Gastroesophageal sphincter (tissue), 4 donors: ENCODE data around the gene GGCX. TPM values are rescaled to one million over a fixed set of nuclear protein-coding genes. Genes with fewer than 3 reads are reported as not detected.
A peak's percentile ranks its signal among the peaks of the same experiment; 100 is the strongest.

Experiments used
- ATAC-seq: fragments of 150-250 bp; one replicate; pipeline ENCODE4 v1.9.1; 2016; ENCODE audit warnings: mild to moderate bottlenecking, moderate library complexity
- H3K27ac ChIP-seq, 4 donors: fragments of 200-600 bp; sonication (generic) in 3 of 4; 1 replicate in 3 of 4; 2 replicates in 1 of 4; pipeline ENCODE4 v1.5.1; 2016 to 2019
- H3K27me3 ChIP-seq: fragments of 200-600 bp; sonication (generic); one replicate; pipeline ENCODE4 v1.5.1; 2019
- H3K36me3 ChIP-seq, 2 donors: fragments of 200-600 bp; sonication (generic); one replicate each; pipeline ENCODE4 v1.5.1; 2019; ENCODE audit warnings: control low read depth in 1 of 2
- H3K4me1 ChIP-seq, 3 donors: fragments of 200-600 bp; sonication (generic); 1 replicate in 2 of 3; 2 replicates in 1 of 3; pipeline ENCODE4 v1.5.1; 2016 to 2019; ENCODE audit warnings: control low read depth in 2 of 3
- H3K4me3 ChIP-seq, 2 donors: fragments of 200-600 bp; sonication (generic); one replicate each; pipeline ENCODE4 v1.5.1; 2019; ENCODE audit warnings: mild to moderate bottlenecking in 1 of 2, moderate library complexity in 1 of 2
- H3K9me3 ChIP-seq, 3 donors: fragments of 200-600 bp; sonication (generic); one replicate each; pipeline ENCODE4 v1.5.1; 2017 to 2019; ENCODE audit warnings: control low read depth in 2 of 3
- EP300 ChIP-seq: sonication (generic); formaldehyde crosslinking; IDR thresholded peaks from one replicate; pipeline ENCODE4 v1.6.1; 2017; ENCODE audit warnings: antibody characterized with exemption, mild to moderate bottlenecking
- POLR2A ChIP-seq, 2 donors: fragments of 450-650 bp; IDR thresholded peaks; one replicate each; pipeline ENCODE4 v1.6.1; 2017; ENCODE audit warnings: antibody characterized with exemption in 2 of 2, mild to moderate bottlenecking in 2 of 2, moderate library complexity in 1 of 2
- POLR2AphosphoS5 ChIP-seq: sonication (generic); formaldehyde crosslinking; IDR thresholded peaks from one replicate; pipeline ENCODE4 v1.6.1; 2017; ENCODE audit warnings: antibody characterized with exemption
- WGBS, 2 donors: methylation state at CpG; one replicate each; pipeline ENCODE4 v1.1.5; 2018; ENCODE audit warnings: low coverage in 1 of 2; 5-methylcytosine and 5-hydroxymethylcytosine counted together
- total RNA-seq, 4 donors: library from RNA; depleted of rRNA; stranded (reverse); fragments of >200 nt; gene quantifications; one replicate each; pipeline ENCODE4 v1.1.0, GENCODE V29; 2016
- TF ChIP-seq, protein P1 (sequence below), 4 experiments: fragments of 200-600 bp in 2 of 4; fragments of 450-650 bp in 2 of 4; sonication (generic) in 1 of 4; IDR thresholded peaks; one replicate each; pipeline ENCODE4 v1.5.1; 2017 to 2019; ENCODE audit warnings: antibody characterized with exemption in 4 of 4, mild to moderate bottlenecking in 2 of 4, moderate library complexity in 2 of 4

GGCX gene
- total RNA-seq, 4 donors from 2014 or later = 16.2 to 29.3 (median 24.3) TPM

DNA sequence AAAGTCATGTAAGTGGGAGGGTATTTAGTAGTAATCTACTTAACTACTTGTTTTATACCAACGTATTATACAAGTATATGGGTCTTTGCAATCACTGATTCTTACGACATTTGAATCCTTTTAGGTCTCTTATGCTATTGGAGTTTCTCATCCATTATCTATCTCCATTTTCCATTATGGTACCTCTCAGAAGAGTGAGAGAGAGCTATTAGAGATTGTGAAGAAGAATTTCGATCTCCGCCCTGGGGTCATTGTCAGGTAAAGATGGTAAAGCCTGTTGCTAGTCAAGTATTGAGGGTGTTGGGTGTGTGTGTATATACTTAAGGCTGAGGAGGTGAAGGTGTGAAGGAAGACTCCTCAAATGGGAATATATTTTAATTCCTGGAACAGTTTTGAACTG lies 18.5 kb downstream of the GGCX start:
- TF ChIP-seq POLR2AphosphoS5 = no peak
- Histone ChIP-seq H3K4me1 (peaks cover 4 to 52% (median 25%) of the 10 kb centered on the region in 3 donors), H3K36me3 (peaks cover 9 to 64% of the 10 kb centered on the region in 2 donors), H3K27ac (peak overlapping the region in 3 of 4 donors; percentile 96 to 98 (median 98)), H3K27me3 (no peaks in the 10 kb centered on the region), H3K4me3 (no peak overlapping the region), H3K9me3 (no peaks in the 10 kb centered on the region)
- WGBS, 2 donors = 73 to 74% methylated on average over 4 of the region's 4 CpGs
- ATAC-seq = no peak

DNA sequence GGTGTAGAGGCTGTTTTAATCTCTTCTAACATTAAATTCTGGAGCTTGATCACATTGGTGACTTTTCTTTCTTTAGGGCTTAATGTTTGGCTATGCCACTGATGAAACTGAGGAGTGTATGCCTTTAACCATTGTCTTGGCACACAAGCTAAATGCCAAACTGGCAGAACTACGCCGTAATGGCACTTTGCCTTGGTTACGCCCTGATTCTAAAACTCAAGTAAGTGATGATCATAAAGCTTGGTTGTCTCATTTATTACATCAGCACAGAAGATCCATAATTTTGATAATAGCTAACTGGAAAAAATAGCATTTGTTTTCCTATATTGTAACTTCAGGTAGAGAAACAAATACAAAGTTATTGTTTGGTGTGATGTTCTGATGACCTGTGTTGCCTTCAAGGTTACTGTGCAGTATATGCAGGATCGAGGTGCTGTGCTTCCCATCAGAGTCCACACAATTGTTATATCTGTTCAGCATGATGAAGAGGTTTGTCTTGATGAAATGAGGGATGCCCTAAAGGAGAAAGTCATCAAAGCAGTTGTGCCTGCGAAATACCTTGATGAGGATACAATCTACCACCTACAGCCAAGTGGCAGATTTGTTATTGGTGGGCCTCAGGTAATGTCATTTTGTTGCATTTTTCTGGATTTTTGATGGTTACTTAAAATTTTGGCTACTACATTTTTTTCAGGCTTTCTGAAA lies 19.4 kb downstream of the GGCX start:
- Histone ChIP-seq H3K36me3 (peaks cover 9 to 61% of the 10 kb centered on the region in 2 donors), H3K27me3 (no peaks in the 10 kb centered on the region), H3K4me1 (peaks cover 6 to 59% (median 29%) of the 10 kb centered on the region in 3 donors), H3K27ac (peak overlapping the region; percentile 21 to 98 (median 97)), H3K4me3 (peak overlapping the region in 1 of 2 donors; percentile 82), H3K9me3 (no peaks in the 10 kb centered on the region)
- WGBS, 2 donors = 53 to 56% methylated on average over 5 of the region's 5 CpGs
- no peak for ATAC-seq
- TF ChIP-seq EP300 = no peak
- peak; percentile 28 for TF ChIP-seq POLR2AphosphoS5

DNA sequence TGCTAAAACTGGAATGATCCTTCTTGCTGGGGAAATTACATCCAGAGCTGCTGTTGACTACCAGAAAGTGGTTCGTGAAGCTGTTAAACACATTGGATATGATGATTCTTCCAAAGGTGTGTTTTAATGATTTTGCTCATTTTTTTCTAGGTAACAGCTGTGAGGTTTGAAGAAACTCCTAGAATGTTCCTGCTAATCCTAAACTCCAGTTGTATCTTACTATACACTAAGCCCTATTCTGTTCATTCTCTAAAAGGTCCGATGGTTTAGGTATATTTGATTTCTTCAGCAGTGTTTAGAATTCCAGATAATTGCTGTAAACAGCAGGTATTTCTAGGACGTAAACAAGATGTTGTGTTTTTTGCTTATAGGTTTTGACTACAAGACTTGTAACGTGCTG lies 20.0 kb downstream of the GGCX start:
- peaks cover 9 to 55% of the 10 kb centered on the region in 2 donors for H3K36me3 ChIP-seq
- 27 to 28% methylated on average over 4 of the region's 4 CpGs for whole genome bisulfite sequencing, 2 donors
- peak overlapping the region; percentile 21 to 98 (median 97) for H3K27ac ChIP-seq
- H3K4me1 ChIP-seq = peaks cover 8 to 66% (median 29%) of the 10 kb centered on the region in 3 donors
- H3K9me3 ChIP-seq = no peaks in the 10 kb centered on the region
- peak overlapping the region; percentile 79 to 82 for H3K4me3 ChIP-seq
- no peak for ATAC-seq
- no peaks in the 10 kb centered on the region for H3K27me3 ChIP-seq
- TF ChIP-seq POLR2A (IDR thresholded peaks at IDR 0.05) (no peak), POLR2AphosphoS5 (no peak), EP300 (no peak)
- TF ChIP-seq, protein P1, sequence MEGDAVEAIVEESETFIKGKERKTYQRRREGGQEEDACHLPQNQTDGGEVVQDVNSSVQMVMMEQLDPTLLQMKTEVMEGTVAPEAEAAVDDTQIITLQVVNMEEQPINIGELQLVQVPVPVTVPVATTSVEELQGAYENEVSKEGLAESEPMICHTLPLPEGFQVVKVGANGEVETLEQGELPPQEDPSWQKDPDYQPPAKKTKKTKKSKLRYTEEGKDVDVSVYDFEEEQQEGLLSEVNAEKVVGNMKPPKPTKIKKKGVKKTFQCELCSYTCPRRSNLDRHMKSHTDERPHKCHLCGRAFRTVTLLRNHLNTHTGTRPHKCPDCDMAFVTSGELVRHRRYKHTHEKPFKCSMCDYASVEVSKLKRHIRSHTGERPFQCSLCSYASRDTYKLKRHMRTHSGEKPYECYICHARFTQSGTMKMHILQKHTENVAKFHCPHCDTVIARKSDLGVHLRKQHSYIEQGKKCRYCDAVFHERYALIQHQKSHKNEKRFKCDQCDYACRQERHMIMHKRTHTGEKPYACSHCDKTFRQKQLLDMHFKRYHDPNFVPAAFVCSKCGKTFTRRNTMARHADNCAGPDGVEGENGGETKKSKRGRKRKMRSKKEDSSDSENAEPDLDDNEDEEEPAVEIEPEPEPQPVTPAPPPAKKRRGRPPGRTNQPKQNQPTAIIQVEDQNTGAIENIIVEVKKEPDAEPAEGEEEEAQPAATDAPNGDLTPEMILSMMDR (IDR thresholded peaks at IDR 0.05) = no peak

DNA sequence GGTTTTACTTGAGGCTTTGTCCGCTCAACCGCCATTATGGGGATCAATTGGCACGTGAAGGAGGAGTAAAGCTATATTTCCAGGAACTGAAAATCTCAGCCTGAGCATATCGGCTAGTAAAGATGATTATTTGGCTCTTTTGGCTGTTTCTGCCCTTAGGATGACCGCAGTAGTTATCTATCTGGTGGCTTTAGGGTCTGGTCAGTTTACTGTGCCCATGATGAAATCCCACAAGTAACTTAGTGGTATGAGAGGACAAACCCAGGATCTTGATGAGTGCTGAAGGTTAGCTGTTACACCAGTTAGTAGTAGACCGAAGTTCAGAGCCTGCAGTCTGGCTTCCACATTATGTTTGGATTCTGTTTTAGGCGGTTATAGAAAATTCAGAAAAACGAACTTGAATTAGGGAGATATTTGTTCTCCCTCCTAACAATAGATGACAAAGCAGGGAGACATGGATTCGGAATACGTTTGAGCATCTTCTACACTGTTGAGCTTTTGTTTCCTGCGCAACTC lies 21.1 kb downstream of the GGCX start:
- TF ChIP-seq POLR2AphosphoS5 (no peak), POLR2A (IDR thresholded peaks at IDR 0.05) (peak in 1 of 2 donors; percentile 0)
- ATAC-seq = no peak
- WGBS, 2 donors = 5 to 8% methylated on average over 8 to 11 of the region's 11 CpGs
- peaks cover 8 to 67% (median 29%) of the 10 kb centered on the region in 3 donors for H3K4me1 ChIP-seq
- H3K36me3 ChIP-seq = peaks cover 9 to 44% of the 10 kb centered on the region in 2 donors
- H3K9me3 ChIP-seq = no peaks in the 10 kb centered on the region
- H3K4me3 ChIP-seq = peak overlapping the region; percentile 79 to 82
- peak overlapping the region; percentile 96 to 98 (median 97) for H3K27ac ChIP-seq
- H3K27me3 ChIP-seq = no peaks in the 10 kb centered on the region

DNA sequence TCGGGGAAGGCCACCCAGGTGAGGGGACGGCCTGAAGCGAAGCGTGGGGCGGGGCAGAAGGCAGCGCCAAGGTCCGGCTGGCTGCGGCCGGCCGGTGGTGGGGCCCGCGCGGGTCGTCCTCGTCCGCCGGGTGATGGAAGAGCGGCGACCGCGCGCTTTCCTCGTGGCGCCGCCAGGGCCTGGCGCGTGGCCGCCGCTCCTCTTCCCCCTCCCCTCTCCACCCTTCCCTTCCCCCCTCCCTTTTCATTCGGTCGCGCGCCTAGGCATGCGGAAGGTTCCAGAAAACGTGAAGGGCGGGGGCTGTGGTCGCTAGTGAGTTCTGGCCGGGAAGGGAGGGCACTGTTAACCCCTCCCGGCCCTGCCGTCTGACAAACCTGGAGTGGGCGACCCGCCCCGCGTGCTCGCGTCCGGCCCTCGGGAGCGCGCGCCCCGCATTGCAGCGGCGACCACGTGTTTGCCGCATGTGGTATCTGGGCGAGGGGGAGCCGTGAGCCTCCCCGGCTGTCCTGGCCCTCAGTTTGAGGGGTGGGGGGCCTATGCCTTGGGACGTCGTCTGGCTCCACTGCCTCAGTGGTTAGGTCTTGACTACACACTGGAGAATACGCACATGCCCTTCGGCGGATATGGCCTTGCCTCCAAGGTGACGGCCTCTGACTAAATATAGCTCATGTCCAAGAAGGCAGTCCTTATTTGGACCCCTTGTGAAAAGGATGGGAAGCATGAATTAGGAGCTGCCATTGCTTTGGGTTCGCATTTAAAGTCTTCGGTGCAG lies 21.7 kb downstream of the GGCX start:
- Histone ChIP-seq H3K27ac (peak overlapping the region; percentile 96 to 98 (median 97)), H3K4me3 (peak overlapping the region; percentile 79 to 82), H3K27me3 (no peaks in the 10 kb centered on the region), H3K9me3 (no peaks in the 10 kb centered on the region), H3K4me1 (peaks cover 8 to 60% (median 27%) of the 10 kb centered on the region in 3 donors), H3K36me3 (peaks cover 9 to 38% of the 10 kb centered on the region in 2 donors)
- ATAC-seq = peak; percentile 63
- 0% methylated on average over 2 to 15 of the region's 67 CpGs for WGBS, 2 donors
- TF ChIP-seq POLR2A (IDR thresholded peaks at IDR 0.05) (peak; percentile 29 to 43), EP300 (no peak), POLR2AphosphoS5 (peak; percentile 92)
- TF ChIP-seq, protein P1 (IDR thresholded peaks at IDR 0.05) = no peak
